Retinal pigment epithelial cell (primary cell): Measurements from ENCODE around the gene MAN1C1.
"Not testable (repeated sequence)": the region's sequence is repeated elsewhere in the genome, so short reads cannot be mapped to it uniquely, and the experiment has no call there.

ENCODE experiments used
- DNase-seq: peaks from one replicate; pipeline ENCODE4 v3.0.0-alpha.2; 2010; ENCODE audit warnings: low read depth
- H3K4me3 ChIP-seq: 2 replicates; pipeline ENCODE4 v1.5.1; 2011; ENCODE audit warnings: mild to moderate bottlenecking, low read length, control low read depth, moderate library complexity
- TF ChIP-seq, protein P1 (sequence below): conservative IDR thresholded peaks from 2 replicates; pipeline ENCODE4 v1.5.1; 2011; ENCODE audit warnings: low read depth, low read length, control low read depth, inconsistent platforms

The MAN1C1 gene

DNA sequence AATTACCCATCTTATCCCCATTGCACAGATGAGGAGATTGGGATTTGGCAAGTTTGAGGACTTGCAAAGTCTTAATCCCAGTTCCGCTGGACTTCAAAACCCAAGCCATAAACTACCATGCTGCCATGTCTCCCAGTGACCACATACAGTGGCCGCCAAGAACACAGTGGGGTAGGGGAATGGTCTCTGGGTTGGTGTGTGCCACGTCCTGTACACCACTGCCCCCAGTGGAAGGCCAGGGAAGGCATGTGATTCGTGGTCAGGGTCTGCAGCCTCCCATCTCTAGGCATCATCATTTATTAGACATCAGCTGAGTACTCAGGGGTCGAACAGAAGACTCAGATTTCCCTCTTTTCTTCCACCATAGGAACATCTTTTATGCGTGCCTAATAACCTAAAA is 76.0 kb downstream of the MAN1C1 start:
- H3K4me3 ChIP-seq, result no peak overlapping the region
- TF ChIP-seq, protein P1, sequence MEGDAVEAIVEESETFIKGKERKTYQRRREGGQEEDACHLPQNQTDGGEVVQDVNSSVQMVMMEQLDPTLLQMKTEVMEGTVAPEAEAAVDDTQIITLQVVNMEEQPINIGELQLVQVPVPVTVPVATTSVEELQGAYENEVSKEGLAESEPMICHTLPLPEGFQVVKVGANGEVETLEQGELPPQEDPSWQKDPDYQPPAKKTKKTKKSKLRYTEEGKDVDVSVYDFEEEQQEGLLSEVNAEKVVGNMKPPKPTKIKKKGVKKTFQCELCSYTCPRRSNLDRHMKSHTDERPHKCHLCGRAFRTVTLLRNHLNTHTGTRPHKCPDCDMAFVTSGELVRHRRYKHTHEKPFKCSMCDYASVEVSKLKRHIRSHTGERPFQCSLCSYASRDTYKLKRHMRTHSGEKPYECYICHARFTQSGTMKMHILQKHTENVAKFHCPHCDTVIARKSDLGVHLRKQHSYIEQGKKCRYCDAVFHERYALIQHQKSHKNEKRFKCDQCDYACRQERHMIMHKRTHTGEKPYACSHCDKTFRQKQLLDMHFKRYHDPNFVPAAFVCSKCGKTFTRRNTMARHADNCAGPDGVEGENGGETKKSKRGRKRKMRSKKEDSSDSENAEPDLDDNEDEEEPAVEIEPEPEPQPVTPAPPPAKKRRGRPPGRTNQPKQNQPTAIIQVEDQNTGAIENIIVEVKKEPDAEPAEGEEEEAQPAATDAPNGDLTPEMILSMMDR, result peak; percentile 61
- no peak for DNase-seq

DNA sequence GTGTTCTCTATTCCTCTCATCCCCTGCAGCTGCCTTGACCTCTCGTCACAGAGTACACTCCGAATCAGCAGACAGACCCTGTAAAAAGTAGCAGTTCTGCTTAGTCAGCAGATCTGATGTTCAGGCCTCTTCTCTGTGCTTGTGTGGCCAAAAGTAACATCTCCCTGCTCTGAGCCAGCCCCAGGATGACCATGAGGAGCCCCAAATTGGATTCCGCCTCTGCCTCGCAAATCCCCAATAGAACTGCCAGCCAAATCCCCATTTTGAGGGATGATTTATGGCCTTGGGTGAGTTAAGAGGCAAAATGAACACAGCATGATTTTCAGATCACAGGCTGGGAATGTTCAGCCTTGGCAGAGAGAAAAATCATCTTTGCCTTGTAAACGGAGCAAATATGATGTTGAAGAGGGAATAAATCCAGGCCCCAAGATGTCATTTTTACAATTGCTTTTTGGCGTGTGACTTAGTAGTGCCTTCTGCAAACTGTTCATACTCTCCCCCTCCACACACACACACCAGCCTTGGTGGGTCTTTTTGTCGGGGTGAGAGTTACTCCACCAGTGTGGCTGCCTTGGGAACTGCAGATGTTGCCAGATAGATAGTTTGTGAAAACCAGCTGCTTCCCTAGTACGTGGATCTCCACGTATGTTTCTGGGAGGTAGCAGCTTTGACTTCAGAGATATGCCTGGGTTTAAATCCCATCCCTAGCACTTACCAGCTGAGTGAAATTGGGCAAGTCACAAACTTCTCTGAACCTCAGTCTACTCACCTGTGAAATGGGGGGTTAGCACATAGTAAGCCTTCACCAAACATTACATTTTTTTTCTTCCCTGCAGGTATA is 77.8 kb downstream of the MAN1C1 start:
- TF ChIP-seq, protein P1, result no peak
- H3K4me3 ChIP-seq, result no peak overlapping the region
- no peak for DNase-seq

DNA sequence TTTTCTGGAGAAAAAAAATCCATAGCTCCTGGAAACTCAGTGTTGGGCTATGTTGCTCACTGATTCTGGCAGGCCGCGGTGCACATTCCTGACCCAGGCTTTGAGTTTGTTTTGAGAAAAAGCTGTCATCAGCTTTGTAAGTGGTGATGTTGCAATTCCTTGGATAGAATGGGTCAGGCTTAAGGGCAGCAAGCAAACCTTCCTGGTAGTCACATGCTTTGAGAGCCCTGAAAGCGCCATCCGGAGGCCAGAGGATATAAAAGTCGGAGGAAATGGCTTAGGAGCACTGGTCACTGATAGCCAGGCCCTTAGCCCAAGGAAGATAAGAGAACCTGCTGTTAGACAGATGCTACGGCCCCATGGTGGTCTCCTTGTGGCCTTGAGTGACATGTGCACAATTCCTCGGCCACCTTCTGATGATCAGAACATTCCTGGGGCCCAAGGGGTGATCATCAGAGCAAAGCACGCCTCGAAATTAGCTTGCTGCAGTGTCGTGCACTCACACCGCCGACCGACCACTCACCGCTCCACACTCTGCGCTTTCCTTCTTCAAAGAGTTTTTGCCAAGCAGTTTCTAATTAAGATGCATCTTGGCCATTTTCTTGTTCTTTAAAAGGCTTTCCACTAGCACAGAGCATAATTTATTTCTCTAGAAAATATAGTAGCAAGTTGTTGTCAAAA is 78.6 kb downstream of the MAN1C1 start:
- DNase-seq, result peak; percentile 97
- no peak overlapping the region for H3K4me3 ChIP-seq

DNA sequence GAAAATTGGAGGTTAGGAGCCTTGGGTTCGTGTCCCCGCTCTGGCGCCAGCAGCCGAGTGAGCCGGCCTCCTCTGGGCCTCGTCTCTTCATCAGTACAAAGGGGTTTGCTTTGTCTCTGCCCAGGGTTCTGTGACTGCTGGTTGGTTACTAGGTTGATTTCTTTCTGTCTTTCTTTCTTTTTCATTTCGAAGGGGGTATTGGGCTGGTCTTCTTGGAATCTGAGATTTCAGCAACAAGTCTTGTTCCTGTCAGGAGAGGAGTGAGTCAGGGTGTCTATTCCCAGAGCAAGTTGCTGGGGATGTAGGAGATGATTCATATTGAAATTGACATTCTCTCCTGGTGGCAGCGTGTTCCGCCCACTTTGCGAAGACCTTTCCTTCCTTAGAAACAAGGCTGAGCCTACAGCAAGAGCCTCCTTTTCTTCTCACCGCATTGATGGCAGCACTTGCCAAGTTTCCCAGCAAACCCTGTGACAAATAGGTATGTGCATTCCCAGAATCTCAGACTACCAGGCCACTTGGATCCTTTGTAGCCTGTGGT is 79.2 kb downstream of the MAN1C1 start:
- DNase-seq, result peak; percentile 76
- H3K4me3 ChIP-seq, result no peak overlapping the region
- TF ChIP-seq, protein P1, result no peak

More for the DNA sequence above, 78.6 kb downstream of the MAN1C1 start:
- TF ChIP-seq, protein P1, result peak; percentile 50

DNA sequence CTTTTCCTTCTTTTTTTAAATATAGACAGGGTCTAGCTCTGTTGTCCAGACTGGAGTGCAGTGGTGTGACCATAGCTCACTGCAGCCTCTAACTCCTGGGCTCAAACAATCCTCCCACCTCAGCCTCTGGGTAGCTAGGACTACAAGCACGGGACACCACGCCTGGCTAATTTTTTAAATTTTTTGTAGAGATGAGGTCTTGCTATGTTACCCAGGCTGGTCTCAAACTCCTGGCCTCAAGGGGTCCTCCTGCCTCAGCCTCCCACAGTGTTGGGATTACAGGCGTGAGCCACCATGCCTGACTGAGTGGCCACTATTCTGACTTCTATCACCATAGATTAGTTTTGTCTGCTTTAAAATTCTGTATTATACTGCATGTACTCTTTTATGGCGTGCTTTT is 80.1 kb downstream of the MAN1C1 start:
- H3K4me3 ChIP-seq, DNase-seq: not testable (repeated sequence)

DNA sequence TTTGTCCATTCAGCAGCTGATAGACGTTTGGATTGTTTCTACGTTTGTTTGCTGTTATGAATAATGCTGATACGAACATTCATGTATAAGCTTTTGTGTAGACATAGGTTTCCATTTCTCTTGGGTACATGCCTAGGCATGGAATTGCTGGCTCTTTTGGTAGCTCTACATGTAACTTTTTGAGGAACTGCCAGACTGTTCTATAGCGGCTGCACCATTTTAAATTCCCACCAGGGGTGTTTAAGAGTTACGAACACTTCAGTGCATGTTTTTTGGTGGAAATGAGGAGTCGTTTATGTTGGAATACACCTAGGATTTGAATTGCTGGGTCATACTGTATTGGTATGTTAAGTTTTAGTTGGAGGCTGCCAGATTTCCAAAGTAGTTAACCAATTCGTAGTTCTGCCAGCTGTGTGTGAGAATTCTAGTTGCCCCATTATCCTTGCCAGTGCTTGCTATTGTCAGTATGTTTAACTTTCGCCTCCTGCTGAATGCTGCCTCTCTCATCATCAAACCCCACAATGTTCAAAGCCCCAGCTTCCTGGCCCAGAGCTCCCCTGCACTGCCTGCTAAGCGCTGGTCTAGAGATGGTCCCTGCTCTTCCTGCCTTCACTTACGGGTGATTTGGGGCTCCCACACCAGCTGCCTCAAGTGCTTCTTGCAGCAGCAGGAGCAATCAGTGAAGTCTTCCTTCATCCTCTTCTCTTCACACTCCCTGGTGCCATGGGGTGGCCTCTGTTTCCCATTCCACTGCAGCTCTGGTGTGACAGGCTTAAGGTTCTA is 81.0 kb downstream of the MAN1C1 start:
- no peak overlapping the region for H3K4me3 ChIP-seq
- DNase-seq, result no peak
- TF ChIP-seq, protein P1, result no peak

DNA sequence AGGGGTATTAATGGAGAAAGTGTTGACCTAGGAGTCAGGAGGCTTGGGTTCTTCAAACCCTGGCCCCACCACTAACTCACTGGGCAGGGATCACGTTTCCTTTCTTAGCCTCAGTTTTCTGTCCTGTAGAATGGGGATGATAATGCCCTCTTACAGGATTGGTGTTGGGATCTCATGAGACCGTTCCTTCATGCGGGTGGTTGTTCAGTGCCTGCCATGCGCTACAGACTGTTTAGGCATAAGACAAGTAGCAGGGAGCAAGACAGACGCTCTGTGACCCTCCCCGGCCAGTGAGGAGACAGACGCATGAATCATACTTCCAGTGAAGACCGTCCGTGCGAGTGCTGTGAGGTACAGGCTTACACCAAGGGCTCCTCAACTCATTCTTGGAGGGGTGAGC is 81.7 kb downstream of the MAN1C1 start:
- no peak for DNase-seq
- TF ChIP-seq, protein P1, result no peak

DNA sequence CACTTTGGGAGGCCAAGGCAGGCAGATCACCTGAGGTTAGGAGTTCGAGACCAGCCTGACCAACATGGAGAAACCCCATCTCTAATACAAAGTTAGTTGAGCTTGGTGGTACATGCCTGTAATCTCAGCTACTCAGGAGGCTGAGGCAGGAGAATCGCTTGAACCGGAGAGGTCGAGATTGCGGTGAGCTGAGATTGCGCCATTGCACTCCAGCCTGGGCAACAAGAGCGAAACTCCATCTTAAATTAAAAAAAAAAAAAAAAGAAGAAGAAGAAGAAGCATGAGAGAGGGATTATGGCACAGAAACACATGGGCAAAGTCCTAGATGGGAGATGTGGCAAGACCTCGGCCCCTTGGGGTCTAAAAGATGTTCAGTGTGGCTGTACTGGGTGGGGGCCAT is 82.5 kb downstream of the MAN1C1 start:
- not testable (repeated sequence) for DNase-seq, H3K4me3 ChIP-seq

More for the DNA sequence above, 81.7 kb downstream of the MAN1C1 start:
- no peak overlapping the region for H3K4me3 ChIP-seq
